Gastrocnemius medialis (tissue), 4 donors: Measurements from ENCODE around the gene APBA1.

Experiments
- POLR2A ChIP-seq, 2 donors: fragments of 450-650 bp; IDR thresholded peaks; one replicate each; pipeline ENCODE4 v1.6.1; 2017; ENCODE audit warnings: antibody characterized with exemption in 2 of 2, mild to moderate bottlenecking in 2 of 2, moderate library complexity in 2 of 2
- TF ChIP-seq, protein P1 (sequence below), 5 experiments: fragments of 450-650 bp in 3 of 5; fragments of 200-600 bp in 2 of 5; sonication (generic) in 2 of 5; IDR thresholded peaks in 4 of 5; conservative IDR thresholded peaks in 1 of 5; 1 replicate in 4 of 5; 2 replicates in 1 of 5; pipeline ENCODE4 v1.5.1; 2016 to 2019; ENCODE audit warnings: antibody characterized with exemption in 5 of 5, mild to moderate bottlenecking in 3 of 5, moderate library complexity in 3 of 5

DNA sequence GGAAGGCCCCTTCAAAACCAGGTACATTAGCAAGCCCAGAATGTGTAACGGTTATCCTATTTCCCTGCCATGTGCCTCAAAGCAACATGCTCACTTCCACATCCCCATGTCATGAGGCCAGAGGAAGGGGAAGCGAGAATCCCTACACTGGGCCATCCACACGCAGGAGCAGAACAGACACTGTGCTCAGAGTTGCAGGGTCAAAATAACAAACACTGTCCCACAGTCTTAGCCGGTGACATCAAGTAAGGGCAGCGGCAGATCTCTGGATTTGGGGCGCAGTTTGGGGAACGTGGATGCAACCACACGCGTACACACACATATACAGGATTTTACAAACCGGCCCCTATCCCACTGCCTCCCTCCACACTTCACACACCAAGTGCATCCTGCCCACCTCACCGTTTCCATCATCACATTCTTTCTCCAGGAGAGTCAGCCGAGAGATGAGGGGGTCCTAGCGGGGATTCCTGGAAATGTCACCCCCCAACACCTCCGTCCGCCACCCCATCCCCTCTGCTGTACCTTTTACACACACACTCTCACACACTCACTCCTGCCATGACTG, 776 bp downstream of the APBA1 start:
- TF ChIP-seq, protein P1, sequence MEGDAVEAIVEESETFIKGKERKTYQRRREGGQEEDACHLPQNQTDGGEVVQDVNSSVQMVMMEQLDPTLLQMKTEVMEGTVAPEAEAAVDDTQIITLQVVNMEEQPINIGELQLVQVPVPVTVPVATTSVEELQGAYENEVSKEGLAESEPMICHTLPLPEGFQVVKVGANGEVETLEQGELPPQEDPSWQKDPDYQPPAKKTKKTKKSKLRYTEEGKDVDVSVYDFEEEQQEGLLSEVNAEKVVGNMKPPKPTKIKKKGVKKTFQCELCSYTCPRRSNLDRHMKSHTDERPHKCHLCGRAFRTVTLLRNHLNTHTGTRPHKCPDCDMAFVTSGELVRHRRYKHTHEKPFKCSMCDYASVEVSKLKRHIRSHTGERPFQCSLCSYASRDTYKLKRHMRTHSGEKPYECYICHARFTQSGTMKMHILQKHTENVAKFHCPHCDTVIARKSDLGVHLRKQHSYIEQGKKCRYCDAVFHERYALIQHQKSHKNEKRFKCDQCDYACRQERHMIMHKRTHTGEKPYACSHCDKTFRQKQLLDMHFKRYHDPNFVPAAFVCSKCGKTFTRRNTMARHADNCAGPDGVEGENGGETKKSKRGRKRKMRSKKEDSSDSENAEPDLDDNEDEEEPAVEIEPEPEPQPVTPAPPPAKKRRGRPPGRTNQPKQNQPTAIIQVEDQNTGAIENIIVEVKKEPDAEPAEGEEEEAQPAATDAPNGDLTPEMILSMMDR (IDR thresholded peaks at IDR 0.05 in 4 of 5, conservative IDR thresholded peaks at IDR 0.05 in 1 of 5): no peak
- no peak for TF ChIP-seq POLR2A (IDR thresholded peaks at IDR 0.05)
